Activated CD8-positive, alpha-beta T cell treated with anti-CD3 and anti-CD28 coated beads for 36 hours (primary cell): ENCODE results near the gene LUZP2. TPM values are rescaled to one million over a fixed set of nuclear protein-coding genes. Genes with fewer than 3 reads are reported as not detected.

Experiments used
- ATAC-seq: fragments of 200-7000 bp; cut with Tn5 transposase; one replicate; pipeline ENCODE4 v1.10.0; 2021; ENCODE audit warnings: mild to moderate bottlenecking, moderate library complexity
- CTCF ChIA-PET: fragments of 350-600 bp; sonication (Branson Sonifier 250); formaldehyde crosslinking; loops from one replicate; lab custom pipeline; 2021; ENCODE audit warnings: antibody characterized with exemption; lab: Charles Lee
- POLR2A ChIA-PET: fragments of 350-600 bp; sonication (Branson Sonifier 250); formaldehyde crosslinking; loops from one replicate; lab custom pipeline; 2021; ENCODE audit warnings: antibody characterized with exemption; lab: Charles Lee
- DNase-seq: peaks from one replicate; pipeline ENCODE4 v3.0.0-alpha.2; 2020
- H3K27ac Mint-ChIP-seq: one replicate; pipeline ENCODE4 v1.8.0; 2021; ENCODE audit warnings: mild to moderate bottlenecking, mixed read lengths
- H3K27me3 Mint-ChIP-seq: one replicate; pipeline ENCODE4 v1.8.0; 2021; ENCODE audit warnings: mixed read lengths
- H3K36me3 Mint-ChIP-seq: one replicate; pipeline ENCODE4 v1.8.0; 2021; ENCODE audit warnings: low read depth, mixed read lengths
- H3K4me1 Mint-ChIP-seq: one replicate; pipeline ENCODE4 v1.8.0; 2021; ENCODE audit warnings: low read depth, mixed read lengths
- H3K4me3 Mint-ChIP-seq: one replicate; pipeline ENCODE4 v1.8.0; 2021; ENCODE audit warnings: mild to moderate bottlenecking, moderate library complexity, mixed read lengths
- H3K9me3 Mint-ChIP-seq: one replicate; pipeline ENCODE4 v1.8.0; 2021; ENCODE audit warnings: mixed read lengths
- CTCF ChIP-seq: fragments of 200-600 bp; IDR thresholded peaks from one replicate; pipeline ENCODE4 v1.8.0; 2022; ENCODE audit warnings: antibody characterized with exemption, mild to moderate bottlenecking
- intact Hi-C: fragments of 100-400 bp; cut with micrococcal nuclease; formaldehyde crosslinking; loops from one replicate; pipeline ENCODE4 v1.10.0; 2022
- total RNA-seq, 2 experiments: library from RNA; stranded (reverse); gene quantifications; one replicate each; pipeline ENCODE4 v1.2.3, GENCODE V29; 2021

The LUZP2 gene
- total RNA-seq, 2 experiments from 2014 or later, result not detected

- CTCF ChIA-PET, result no interaction called here
- DNase-seq (no peak), ATAC-seq (no peak)
- H3K4me3 Mint-ChIP-seq, result no peak overlapping the region
- intact Hi-C loops, result no loop called here
- no peaks in the 10 kb centered on the region for H3K36me3 Mint-ChIP-seq
- H3K9me3 Mint-ChIP-seq, result peaks cover 3% of the 10 kb centered on the region
- H3K4me1 Mint-ChIP-seq, result no peaks in the 10 kb centered on the region
- no peaks in the 10 kb centered on the region for H3K27me3 Mint-ChIP-seq
- TF ChIP-seq CTCF, result no peak
- H3K27ac Mint-ChIP-seq, result no peak overlapping the region
- POLR2A ChIA-PET, result no interaction called here
Observed at GRCh38 chr11:24896118-24896835, 399.4 kb downstream of the LUZP2 start.

GRCh38 chr11:24900514-24900913 lies 403.7 kb downstream of the LUZP2 start:
- Mint-ChIP-seq H3K9me3 (peaks cover 3% of the 10 kb centered on the region), H3K4me1 (no peaks in the 10 kb centered on the region), H3K4me3 (no peak overlapping the region), H3K27ac (no peak overlapping the region), H3K36me3 (no peaks in the 10 kb centered on the region), H3K27me3 (no peaks in the 10 kb centered on the region)
- intact Hi-C loops, result no loop called here
- ChIA-PET CTCF (no interaction called here), POLR2A (no interaction called here)
- no peak for TF ChIP-seq CTCF
- no peak for ATAC-seq
- no peak for DNase-seq

- Mint-ChIP-seq H3K27ac (no peak overlapping the region), H3K27me3 (no peaks in the 10 kb centered on the region), H3K9me3 (peaks cover 3% of the 10 kb centered on the region), H3K36me3 (no peaks in the 10 kb centered on the region), H3K4me1 (no peaks in the 10 kb centered on the region), H3K4me3 (no peak overlapping the region)
- intact Hi-C loops, result no loop called here
- TF ChIP-seq CTCF, result no peak
- DNase-seq, result no peak
- ATAC-seq, result no peak
- CTCF ChIA-PET, result no interaction called here
- POLR2A ChIA-PET, result no interaction called here
Observed at GRCh38 chr11:24900960-24901549, 404.2 kb downstream of the LUZP2 start.

- no peaks in the 10 kb centered on the region for H3K27me3 Mint-ChIP-seq
- no peaks in the 10 kb centered on the region for H3K4me1 Mint-ChIP-seq
- H3K27ac Mint-ChIP-seq, result no peak overlapping the region
- POLR2A ChIA-PET, result no interaction called here
- no peak for TF ChIP-seq CTCF
- peaks cover 2% of the 10 kb centered on the region for H3K9me3 Mint-ChIP-seq
- intact Hi-C loops, result no loop called here
- H3K4me3 Mint-ChIP-seq, result no peak overlapping the region
- CTCF ChIA-PET, result no interaction called here
- no peaks in the 10 kb centered on the region for H3K36me3 Mint-ChIP-seq
- DNase-seq, result no peak
- ATAC-seq, result no peak
Observed at GRCh38 chr11:24903555-24903954, 406.7 kb downstream of the LUZP2 start.

GRCh38 chr11:24925091-24925490 lies 428.2 kb downstream of the LUZP2 start:
- DNase-seq (no peak), ATAC-seq (no peak)
- Mint-ChIP-seq H3K4me1 (no peaks in the 10 kb centered on the region), H3K9me3 (peaks cover 3% of the 10 kb centered on the region), H3K36me3 (no peaks in the 10 kb centered on the region), H3K27me3 (no peaks in the 10 kb centered on the region), H3K4me3 (no peak overlapping the region), H3K27ac (no peak overlapping the region)
- no peak for TF ChIP-seq CTCF
- POLR2A ChIA-PET, result no interaction called here
- intact Hi-C loops, result no loop called here
- CTCF ChIA-PET, result no interaction called here
